ENCODE measurements around the gene NECTIN4. TPM values are rescaled to one million over a fixed set of nuclear protein-coding genes. Genes with fewer than 3 reads are reported as not detected.

NECTIN4 gene
- total RNA-seq (2022; extraction: Qiagen RNA extraction; ENCODE audit: low read depth) = 1.5 to 2.2 TPM (median 1.9 TPM) in 5 replicates

GRCh38 chr1:161089251-161089924 is at the start of gene NECTIN4:
NECTIN4 (minus strand) TSS chr1:161089558; CDS start chr1:161089296, 262 bp downstream.

DNA sequence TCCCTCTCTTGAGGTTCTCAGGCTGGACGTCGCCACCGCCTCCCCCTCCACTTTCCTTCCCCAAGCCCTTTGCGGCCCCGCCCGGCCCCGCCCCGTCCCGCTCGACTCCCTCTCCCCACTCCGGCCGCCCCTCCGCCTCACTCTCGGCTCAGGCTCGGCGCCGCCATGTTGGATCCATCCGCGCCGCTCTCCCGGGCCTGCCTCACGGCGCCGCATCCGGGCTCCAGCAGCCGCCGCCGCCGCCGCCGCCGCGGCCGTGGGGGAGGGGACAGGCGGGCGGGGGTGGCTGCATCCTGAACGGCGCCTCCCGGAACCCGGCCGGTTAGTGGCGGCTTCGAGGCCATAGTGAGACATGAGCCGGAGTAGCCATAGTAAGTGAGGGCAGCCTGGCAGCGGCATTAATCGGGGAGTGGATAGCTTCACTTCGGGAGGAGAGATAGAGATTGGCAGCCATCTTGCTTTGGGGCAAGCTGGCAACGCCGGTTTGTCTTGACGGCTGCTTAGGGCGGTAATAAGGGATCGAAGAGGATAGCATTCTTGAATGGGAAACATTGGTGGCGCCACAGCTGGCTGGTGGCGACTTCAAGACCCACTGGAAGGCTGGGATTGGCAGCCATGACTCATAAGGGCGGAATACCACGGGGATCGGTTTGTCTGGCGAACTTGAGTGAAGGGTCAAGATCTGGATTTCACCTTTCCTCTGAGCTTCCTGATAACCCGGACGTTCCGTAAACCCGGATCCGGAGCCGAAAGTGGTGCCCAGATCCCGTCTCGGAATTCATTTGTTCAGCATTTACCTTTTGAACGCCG is 43.3 kb upstream of the NECTIN4 start, which contains the start of gene DEDD:
DEDD (minus strand) TSS at position 258 of the 810 bp plus-strand sequence. CDS start 8,205 bp downstream, outside the sequence.

DNA sequence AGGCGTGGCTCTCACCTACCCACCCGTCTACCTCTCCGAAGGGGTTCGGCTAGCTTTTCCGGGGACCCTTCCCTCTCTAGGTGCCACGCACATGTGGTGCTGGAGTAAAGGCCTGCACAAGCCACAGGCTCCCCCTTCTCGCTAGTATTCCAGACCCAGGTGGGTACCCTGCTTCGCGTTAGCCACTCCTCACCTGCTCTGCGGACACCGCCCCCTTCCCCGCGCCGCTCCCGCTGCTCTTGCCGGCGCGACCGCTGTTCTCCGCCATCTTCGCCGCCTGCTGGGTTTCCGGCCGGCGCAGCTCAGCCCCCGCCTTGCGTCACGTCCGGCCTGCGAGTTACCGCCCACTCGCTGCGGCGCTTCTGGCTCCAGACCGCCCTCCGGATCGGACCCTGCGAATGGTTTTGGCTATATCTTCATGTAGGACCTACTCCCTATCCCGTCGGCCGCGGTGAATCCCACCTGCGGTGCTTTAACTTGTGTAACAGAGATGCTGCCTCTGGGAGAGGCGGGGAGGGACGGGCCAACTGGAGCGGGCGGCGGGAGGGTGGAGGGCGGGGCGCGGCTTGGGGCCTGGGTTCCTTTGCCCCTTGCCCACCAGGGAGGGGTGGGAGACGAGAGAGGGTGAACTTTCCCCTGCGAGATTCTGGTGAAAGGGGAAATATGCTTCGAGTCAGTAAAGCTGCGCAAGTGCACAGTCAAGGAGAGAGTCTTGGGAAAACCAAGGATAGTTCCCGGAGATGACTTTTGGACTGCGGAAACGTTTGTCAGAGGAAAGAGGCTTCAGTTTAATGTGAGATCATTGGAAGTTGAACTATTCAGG is 28.6 kb upstream of the NECTIN4 start, which contains the start of the genes NIT1 and PFDN2:
NIT1 (plus strand) TSS at position 347 of the 823 bp plus-strand sequence; CDS start at position 419, 72 bp downstream.
PFDN2 (minus strand) TSS at position 279 of the 823 bp plus-strand sequence; CDS start at position 268, 11 bp downstream.

DNA sequence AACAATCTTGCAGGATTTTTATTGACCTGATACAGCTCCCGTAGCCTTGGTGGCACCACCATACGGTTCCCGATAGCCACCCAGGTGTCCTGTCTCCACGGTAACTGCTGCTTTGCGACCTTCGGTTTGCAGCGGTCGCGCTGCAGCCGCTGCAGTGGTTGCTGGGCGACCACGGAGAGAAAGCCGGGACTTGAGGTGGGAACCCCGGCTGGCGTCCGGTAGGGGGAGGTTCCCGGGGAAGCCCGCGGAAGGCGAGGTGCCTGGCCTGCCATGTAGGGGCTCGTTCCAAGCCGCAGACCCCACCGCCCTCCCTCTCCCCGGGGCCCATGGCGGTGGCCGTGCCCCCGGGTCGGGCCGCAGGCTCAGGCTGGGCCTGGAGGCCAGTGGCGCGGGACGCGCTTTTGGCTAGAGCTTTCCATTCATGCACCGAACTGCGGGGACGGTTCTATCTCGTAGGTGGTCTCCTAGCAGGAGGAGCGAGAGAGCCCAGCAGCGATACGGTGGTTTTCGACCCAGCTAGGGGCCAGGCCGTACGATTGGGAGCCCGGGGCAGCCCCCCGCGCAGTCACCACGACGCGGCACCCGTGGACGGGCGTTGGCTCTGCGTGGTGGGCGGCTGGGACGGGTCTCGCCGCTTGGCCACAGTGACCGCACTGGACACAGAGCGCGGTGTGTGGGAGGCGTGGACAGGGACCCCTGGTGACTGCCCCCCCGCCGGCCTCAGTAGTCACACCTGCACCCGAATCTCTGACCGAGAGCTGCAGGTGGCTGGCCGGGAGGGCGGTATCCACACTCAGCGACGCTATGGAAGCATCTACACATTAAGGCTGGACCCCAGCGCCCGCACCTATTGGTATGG is 9.1 kb upstream of the NECTIN4 start, which contains the start of gene KLHDC9:
KLHDC9 (plus strand) TSS at position 152 of the 859 bp plus-strand sequence; CDS start at position 327, 175 bp downstream.

DNA sequence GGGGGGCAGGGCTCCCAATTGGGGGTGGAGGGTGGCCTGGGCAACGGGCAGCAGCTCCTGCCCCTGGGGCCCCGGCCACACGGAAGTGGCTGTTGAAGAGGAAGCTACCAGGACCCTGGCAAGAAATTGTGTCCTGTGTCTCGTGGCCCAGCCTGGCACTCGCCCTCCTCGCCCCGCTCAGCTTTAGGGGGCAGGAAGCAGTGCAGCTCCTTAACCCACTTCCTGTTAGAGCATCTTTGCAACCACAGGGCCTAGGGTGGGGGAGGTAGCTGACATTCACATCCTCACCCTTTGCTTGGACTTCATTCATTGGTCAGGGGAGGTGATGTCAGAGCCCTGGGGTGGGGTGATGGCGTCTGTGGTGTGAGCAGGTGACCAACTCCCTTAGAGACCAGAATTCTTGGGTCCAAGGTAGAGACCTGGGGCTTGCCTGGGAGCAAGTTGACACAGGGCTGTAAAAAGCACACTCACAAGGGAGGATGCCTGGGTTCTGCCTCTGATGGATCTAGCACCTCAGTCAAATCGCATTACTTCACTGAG is 19.6 kb downstream of the NECTIN4 start, which contains the start of gene ARHGAP30:
ARHGAP30 (minus strand) TSS at position 161 of the 540 bp plus-strand sequence. CDS start 267 bp downstream, outside the sequence.

DNA sequence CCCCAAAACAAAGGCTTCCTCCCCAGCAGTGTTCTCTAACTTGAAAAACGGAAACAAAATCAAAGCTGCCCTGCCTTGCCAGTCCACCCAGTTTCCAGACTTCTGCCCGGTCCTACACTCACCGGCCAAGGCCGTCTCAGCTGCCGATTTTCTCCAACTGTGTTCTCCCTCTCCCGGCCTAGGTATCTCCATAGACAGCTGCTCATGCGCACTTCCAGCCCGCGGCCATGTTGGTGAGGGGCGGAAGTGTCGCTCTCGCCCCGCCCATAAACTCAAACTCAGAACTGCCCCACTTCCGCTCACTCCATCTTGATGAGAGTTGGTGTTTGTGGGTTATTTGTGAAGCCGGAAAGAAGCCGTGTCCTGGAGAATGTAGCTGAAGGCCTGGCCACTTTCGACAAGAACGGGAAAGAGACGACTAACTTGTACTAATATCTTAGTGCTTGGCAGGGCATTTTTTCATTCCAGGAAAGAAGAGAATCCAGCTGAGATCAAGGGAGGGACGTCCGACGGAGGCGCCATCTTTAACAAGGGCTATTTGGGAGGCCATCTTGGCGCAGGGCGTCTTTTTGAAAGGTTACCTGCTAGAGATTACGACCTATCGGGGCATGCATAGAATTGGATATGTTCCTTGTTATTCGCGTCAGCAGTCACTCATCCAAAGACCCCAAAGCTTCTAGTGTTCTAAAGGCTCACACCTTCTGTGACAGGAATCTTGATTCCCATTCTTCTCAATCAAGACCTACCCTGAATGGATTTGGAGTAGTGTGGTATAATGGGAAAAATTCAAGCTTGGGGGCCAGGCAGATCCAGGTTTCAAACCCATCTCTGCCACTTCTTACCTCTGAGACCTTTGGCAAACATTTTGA is 43.4 kb downstream of the NECTIN4 start, which contains the start of gene USF1:
USF1 (minus strand) TSS at position 242 of the 869 bp plus-strand sequence. CDS start 2,702 bp downstream, outside the sequence.

GRCh38 chr1:161038523-161039153 is 50.7 kb downstream of the NECTIN4 start, which contains the start of gene TSTD1:
TSTD1 (minus strand) TSS chr1:161038964; CDS start chr1:161038889, 75 bp downstream.

Other genes with a start within 250 kb of the NECTIN4 start
- gene CD244, start 226.7 kb downstream of the NECTIN4 start, total RNA-seq (2022; extraction: Qiagen RNA extraction; ENCODE audit: low read depth) = not detected in 5 replicates
- 0.22 TPM in 1 of 5 replicates, not detected in the others for gene ITLN1, start 204.4 kb downstream of the NECTIN4 start, total RNA-seq (2022; extraction: Qiagen RNA extraction; ENCODE audit: low read depth)
- gene ITLN2, start 134.7 kb downstream of the NECTIN4 start, total RNA-seq (2022; extraction: Qiagen RNA extraction; ENCODE audit: low read depth) = 0.22 to 0.33 TPM in 2 of 5 replicates, not detected in the others
- 39.5 to 67.9 TPM (median 59.7 TPM) in 5 replicates for gene F11R, start 68.4 kb downstream of the NECTIN4 start, total RNA-seq (2022; extraction: Qiagen RNA extraction; ENCODE audit: low read depth)
- gene TSTD1, start 50.6 kb downstream of the NECTIN4 start, total RNA-seq (2022; extraction: Qiagen RNA extraction; ENCODE audit: low read depth) = 0.34 to 0.41 TPM in 2 of 5 replicates, not detected in the others
- 48.4 to 53.4 TPM (median 50.6 TPM) in 5 replicates for gene USF1, start 43.6 kb downstream of the NECTIN4 start, total RNA-seq (2022; extraction: Qiagen RNA extraction; ENCODE audit: low read depth)
- gene ARHGAP30, start 19.7 kb downstream of the NECTIN4 start, total RNA-seq (2022; extraction: Qiagen RNA extraction; ENCODE audit: low read depth) = 0.07 to 0.14 TPM (median 0.11 TPM) in 5 replicates
- gene KLHDC9, start 8.8 kb upstream of the NECTIN4 start, total RNA-seq (2022; extraction: Qiagen RNA extraction; ENCODE audit: low read depth) = 1.2 to 2.4 TPM (median 1.6 TPM) in 5 replicates
- 118 to 142 TPM (median 129 TPM) in 5 replicates for gene PFDN2, start 28.5 kb upstream of the NECTIN4 start, total RNA-seq (2022; extraction: Qiagen RNA extraction; ENCODE audit: low read depth)
- 24.4 to 32.0 TPM (median 31.3 TPM) in 5 replicates for gene NIT1, start 28.5 kb upstream of the NECTIN4 start, total RNA-seq (2022; extraction: Qiagen RNA extraction; ENCODE audit: low read depth)
- gene DEDD, start 43.1 kb upstream of the NECTIN4 start, total RNA-seq (2022; extraction: Qiagen RNA extraction; ENCODE audit: low read depth) = 26.1 to 32.6 TPM (median 30.9 TPM) in 5 replicates
- 87.5 to 152 TPM (median 96.7 TPM) in 5 replicates for gene UFC1, start 64.4 kb upstream of the NECTIN4 start, total RNA-seq (2022; extraction: Qiagen RNA extraction; ENCODE audit: low read depth)
- gene USP21, start 69.9 kb upstream of the NECTIN4 start, total RNA-seq (2022; extraction: Qiagen RNA extraction; ENCODE audit: low read depth) = 18.0 to 24.6 TPM (median 20.0 TPM) in 5 replicates
- gene PPOX, start 76.9 kb upstream of the NECTIN4 start, total RNA-seq (2022; extraction: Qiagen RNA extraction; ENCODE audit: low read depth) = 10.7 to 14.9 TPM (median 12.9 TPM) in 5 replicates
- 24.3 to 29.3 TPM (median 28.7 TPM) in 5 replicates for gene B4GALT3, start 87.9 kb upstream of the NECTIN4 start, total RNA-seq (2022; extraction: Qiagen RNA extraction; ENCODE audit: low read depth)
- gene ADAMTS4, start 109.5 kb upstream of the NECTIN4 start, total RNA-seq (2022; extraction: Qiagen RNA extraction; ENCODE audit: low read depth) = not detected in 5 replicates
- gene NDUFS2, start 112.8 kb upstream of the NECTIN4 start, total RNA-seq (2022; extraction: Qiagen RNA extraction; ENCODE audit: low read depth) = 81.9 to 101 TPM (median 84.4 TPM) in 5 replicates
- gene FCER1G, start 125.7 kb upstream of the NECTIN4 start, total RNA-seq (2022; extraction: Qiagen RNA extraction; ENCODE audit: low read depth) = 0.51 TPM in 1 of 5 replicates, not detected in the others
- gene APOA2, start 134.1 kb upstream of the NECTIN4 start, total RNA-seq (2022; extraction: Qiagen RNA extraction; ENCODE audit: low read depth) = 6.6 TPM in 1 of 5 replicates, not detected in the others
- 9.9 to 11.5 TPM (median 11.1 TPM) in 5 replicates for gene TOMM40L, start 136.5 kb upstream of the NECTIN4 start, total RNA-seq (2022; extraction: Qiagen RNA extraction; ENCODE audit: low read depth)
- not detected in 5 replicates for gene NR1I3, start 148.6 kb upstream of the NECTIN4 start, total RNA-seq (2022; extraction: Qiagen RNA extraction; ENCODE audit: low read depth)
- 0.09 to 0.13 TPM in 2 of 5 replicates, not detected in the others for gene PCP4L1, start 169.2 kb upstream of the NECTIN4 start, total RNA-seq (2022; extraction: Qiagen RNA extraction; ENCODE audit: low read depth)
- gene MPZ, start 220.4 kb upstream of the NECTIN4 start, total RNA-seq (2022; extraction: Qiagen RNA extraction; ENCODE audit: low read depth) = 0.17 to 0.35 TPM (median 0.30 TPM) in 5 replicates
- 233 to 270 TPM (median 243 TPM) in 5 replicates for gene SDHC, start 224.8 kb upstream of the NECTIN4 start, total RNA-seq (2022; extraction: Qiagen RNA extraction; ENCODE audit: low read depth)